Spleen (tissue), 11 donors: ENCODE data around the gene INIP. TPM values are rescaled to one million over a fixed set of nuclear protein-coding genes. Genes with fewer than 3 reads are reported as not detected.
"Not testable (repeated sequence)": the region's sequence is repeated elsewhere in the genome, so short reads cannot be mapped to it uniquely, and the experiment has no call there.

Source experiments
- DNase-seq: peaks from one replicate; pipeline ENCODE4 v3.0.0-alpha.2; 2020
- H3K27ac ChIP-seq, 8 donors: fragments of 200-600 bp; sonication (generic) in 7 of 8; 1 replicate in 4 of 8; 2 replicates in 4 of 8; pipeline versions ENCODE4 v1.5.0 to v1.8.0; 2016 to 2021; ENCODE audit warnings: inconsistent platforms in 4 of 8, mild to moderate bottlenecking in 4 of 8, moderate library complexity in 1 of 8
- H3K27me3 ChIP-seq, 7 donors: fragments of 200-600 bp; sonication (generic) in 6 of 7; replicated peaks in 1 of 7; 1 replicate in 4 of 7; 2 replicates in 3 of 7; pipeline versions ENCODE4 v1.5.0 to v1.8.0; 2016 to 2021; ENCODE audit warnings: inconsistent platforms in 3 of 7, mild to moderate bottlenecking in 1 of 7
- H3K36me3 ChIP-seq, 6 donors: fragments of 200-600 bp; sonication (generic) in 5 of 6; 1 replicate in 4 of 6; 2 replicates in 2 of 6; pipeline versions ENCODE4 v1.5.0 to v1.8.0; 2016 to 2021; ENCODE audit warnings: inconsistent platforms in 2 of 6
- H3K4me1 ChIP-seq, 6 donors: fragments of 200-600 bp; sonication (generic) in 5 of 6; 1 replicate in 3 of 6; 2 replicates in 3 of 6; pipeline versions ENCODE4 v1.5.0 to v1.8.0; 2016 to 2021; ENCODE audit warnings: inconsistent platforms in 3 of 6
- H3K4me3 ChIP-seq, 8 donors: fragments of 200-600 bp; sonication (generic) in 7 of 8; 1 replicate in 4 of 8; 2 replicates in 4 of 8; pipeline versions ENCODE4 v1.5.0 to v1.8.0; 2016 to 2021; ENCODE audit warnings: inconsistent platforms in 4 of 8, mild to moderate bottlenecking in 4 of 8, moderate library complexity in 2 of 8
- H3K9me3 ChIP-seq, 8 donors: fragments of 200-600 bp; sonication (generic) in 7 of 8; 1 replicate in 4 of 8; 2 replicates in 4 of 8; pipeline versions ENCODE4 v1.5.0 to v1.8.0; 2016 to 2021; ENCODE audit warnings: inconsistent platforms in 4 of 8
- CTCF ChIP-seq, 11 experiments: fragments of 200-600 bp in 7 of 11; fragments of 450-650 bp in 4 of 11; sonication (generic) in 4 of 11; IDR thresholded peaks in 8 of 11; conservative IDR thresholded peaks in 3 of 11; 1 replicate in 7 of 11; 2 replicates in 4 of 11; pipeline versions ENCODE4 v1.4.0 to v1.8.0; 2016 to 2021; ENCODE audit warnings: antibody characterized with exemption in 11 of 11, inconsistent platforms in 4 of 11, mild to moderate bottlenecking in 1 of 11
- POLR2A ChIP-seq, 3 donors: fragments of 450-650 bp; IDR thresholded peaks; one replicate each; pipeline ENCODE4 v1.5.1; 2017; ENCODE audit warnings: antibody characterized with exemption in 3 of 3, mild to moderate bottlenecking in 1 of 3
- POLR2AphosphoS5 ChIP-seq, 3 donors: sonication (generic); formaldehyde crosslinking; IDR thresholded peaks; one replicate each; pipeline ENCODE4 v1.5.1; 2017; ENCODE audit warnings: antibody characterized with exemption in 3 of 3
- WGBS, 5 donors: extraction: QIAGEN DNeasy Blood & Tissue Kit in 3 of 5; methylation state at CpG; one replicate each; pipeline versions ENCODE4 v1.1.5 to v1.1.7; 2013 to 2018; 5-methylcytosine and 5-hydroxymethylcytosine counted together
- intact Hi-C: fragments of 100-400 bp; cut with DNase I; formaldehyde crosslinking; loops from one replicate; pipeline ENCODE4 v1.15.0; 2023; ENCODE audit warnings: low total_unique reads
- polyA plus RNA-seq, 3 donors: library from polyadenylated mRNA; stranded (reverse); fragments of 200-250 nt; gene quantifications; one replicate each; pipeline ENCODE4 v1.2.1, GENCODE V29; 2013
- total RNA-seq, 7 donors: library from RNA; depleted of rRNA in 3 of 7; stranded (reverse); fragments of >200 nt in 3 of 7; fragmentation: NEBNext Ultra II Directional in 4 of 7; extraction: Animal tissue kit (Norgen Biotek cat#: 25700) in 4 of 7; gene quantifications; one replicate each; pipeline versions ENCODE4 v1.1.0 to v1.2.1, GENCODE V29; 2016 to 2021
- donor health status: healthy with polysubstance abuse.
- donor health status: DM: no; HTN: no; CAD: no; lungs with moderate emphysema.
- donor health status: DM: no; HTN: no; CAD: no.
- donor health status: Bipolar disorder and iron deficiency.
- donor health status: healthy.
- donor health status: DM: no; HTN: no; CAD: no.
- donor health status: DM: yes; HTN: yes; CAD: no.

The INIP gene
- total and polyA plus RNA-seq, 10 donors: 6.9 to 33.4 (median 25.0) TPM

DNA sequence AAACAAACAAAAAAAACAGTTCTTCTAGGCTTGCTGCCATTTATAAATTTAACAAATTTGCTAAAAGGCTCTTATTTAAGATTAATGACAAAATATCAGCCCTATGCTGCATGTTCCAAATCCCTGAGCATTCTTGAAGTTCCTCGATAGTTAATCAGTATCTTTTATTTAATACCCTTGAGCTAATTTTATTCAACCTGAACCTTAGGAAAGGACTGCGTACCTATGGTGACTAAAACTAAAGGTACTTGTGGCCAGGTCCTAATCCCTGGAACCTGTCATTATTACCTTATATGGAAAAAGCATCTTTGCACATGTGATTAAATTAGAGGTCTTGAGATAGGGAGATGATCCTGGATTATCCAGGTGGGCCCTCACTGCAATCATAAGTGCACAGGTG lies 10.5 kb upstream of the INIP start:
- no peak for DNase-seq
- WGBS, 5 donors: 93 to 98% (median 96%) methylated on average over 2 of the region's 2 CpGs
- Histone ChIP-seq H3K27ac (peak overlapping the region in 3 of 8 donors; percentile 65 to 79 (median 70)), H3K4me1 (peaks cover 0 to 25% (median 16%) of the 10 kb centered on the region in 6 donors), H3K9me3 (no peaks in the 10 kb centered on the region), H3K36me3 (no peaks in the 10 kb centered on the region), H3K4me3 (no peak overlapping the region), H3K27me3 (no peaks in the 10 kb centered on the region)
- intact Hi-C loops: no loop called here
- TF ChIP-seq CTCF (IDR thresholded peaks at IDR 0.05 in 8 of 11, conservative IDR thresholded peaks at IDR 0.05 in 3 of 11): no peak
- no peak for TF ChIP-seq POLR2A (IDR thresholded peaks at IDR 0.05)
- TF ChIP-seq POLR2AphosphoS5 (IDR thresholded peaks at IDR 0.05): no peak

- peak overlapping the region in 1 of 8 donors; percentile 3 for H3K4me3 ChIP-seq
- peak overlapping the region in 7 of 8 donors; percentile 6 to 79 (median 61) for H3K27ac ChIP-seq
- intact Hi-C loops: no loop called here
- no peak for TF ChIP-seq POLR2A (IDR thresholded peaks at IDR 0.05)
- TF ChIP-seq CTCF (IDR thresholded peaks at IDR 0.05 in 8 of 11, conservative IDR thresholded peaks at IDR 0.05 in 3 of 11): no peak
- TF ChIP-seq POLR2AphosphoS5 (IDR thresholded peaks at IDR 0.05): no peak
- no peaks in the 10 kb centered on the region for H3K36me3 ChIP-seq
- H3K27me3 ChIP-seq: no peaks in the 10 kb centered on the region
- peaks cover 0 to 25% (median 16%) of the 10 kb centered on the region in 6 donors for H3K4me1 ChIP-seq
- no peaks in the 10 kb centered on the region for H3K9me3 ChIP-seq
- no peak for DNase-seq
- WGBS, 5 donors: 69 to 79% (median 78%) methylated on average over 4 of the region's 4 CpGs
Measured at GRCh38 chr9:112726428-112726827, 8.5 kb upstream of the INIP start.

GRCh38 chr9:112725961-112726360 lies 8.0 kb upstream of the INIP start:
- no peaks in the 10 kb centered on the region for H3K36me3 ChIP-seq
- H3K4me1 ChIP-seq: peaks cover 0 to 25% (median 16%) of the 10 kb centered on the region in 6 donors
- no peaks in the 10 kb centered on the region for H3K27me3 ChIP-seq
- TF ChIP-seq POLR2A (IDR thresholded peaks at IDR 0.05): no peak
- no peak for TF ChIP-seq CTCF (IDR thresholded peaks at IDR 0.05 in 8 of 11, conservative IDR thresholded peaks at IDR 0.05 in 3 of 11)
- no peak for TF ChIP-seq POLR2AphosphoS5 (IDR thresholded peaks at IDR 0.05)
- H3K4me3 ChIP-seq: no peak overlapping the region
- intact Hi-C loops: no loop called here
- peak overlapping the region in 7 of 8 donors; percentile 5 to 79 (median 50) for H3K27ac ChIP-seq
- DNase-seq: no peak
- no peaks in the 10 kb centered on the region for H3K9me3 ChIP-seq
- 54 to 85% (median 77%) methylated on average over 3 of the region's 3 CpGs for WGBS, 5 donors

GRCh38 chr9:112722749-112723148 lies 4.8 kb upstream of the INIP start:
- H3K27me3 ChIP-seq, intact Hi-C loops, H3K4me3 ChIP-seq, DNase-seq, H3K9me3 ChIP-seq, H3K36me3 ChIP-seq, H3K27ac ChIP-seq: not testable (repeated sequence)
- 85 to 96% (median 91%) methylated on average over 3 of the region's 3 CpGs for WGBS, 5 donors
- H3K4me1 ChIP-seq: peaks cover 0 to 32% (median 19%) of the 10 kb centered on the region in 6 donors
